Keratinocyte (primary cell): ENCODE results near the gene CFAP61.

Experiments used
- EZH2 ChIP-seq: IDR thresholded peaks from one replicate; pipeline ENCODE4 v1.6.1; 2012; ENCODE audit warnings: inconsistent platforms, mild to moderate bottlenecking, low read length, moderate library complexity
- TF ChIP-seq, protein P1 (sequence below), 3 experiments: IDR thresholded peaks in 1 of 3; conservative IDR thresholded peaks in 1 of 3; optimal IDR thresholded peaks in 1 of 3; 2 replicates in 2 of 3; 3 replicates in 1 of 3; pipeline versions ENCODE3 to v1.5.1; 2011; ENCODE audit warnings: low read length in 3 of 3, mild to moderate bottlenecking in 3 of 3, moderate library complexity in 2 of 3, control low read depth in 1 of 3, inconsistent platforms in 1 of 3; ENCODE audit not compliant: insufficient read depth in 2 of 3; ENCODE audit errors: extremely low read depth in 1 of 3

DNA sequence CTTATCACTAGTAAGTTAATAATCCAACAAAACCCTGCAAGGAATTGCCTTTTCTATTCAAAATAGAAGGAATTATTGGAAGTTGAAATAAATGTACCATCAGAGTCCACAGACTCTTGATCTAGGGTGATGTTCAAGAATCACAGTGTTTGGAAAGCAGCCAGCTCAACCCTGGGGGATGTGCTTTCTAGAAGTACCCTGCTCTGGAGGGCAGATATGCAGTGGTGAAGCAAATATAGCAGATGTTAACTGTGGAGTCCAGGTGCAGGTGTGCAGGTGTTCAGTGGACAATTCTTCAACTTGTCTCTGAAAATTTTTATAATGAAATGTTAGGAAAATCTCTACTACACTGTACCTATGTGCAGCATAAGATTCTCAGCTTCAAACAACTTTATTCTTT, 306.5 kb downstream of the CFAP61 start:
- TF ChIP-seq, protein P1, sequence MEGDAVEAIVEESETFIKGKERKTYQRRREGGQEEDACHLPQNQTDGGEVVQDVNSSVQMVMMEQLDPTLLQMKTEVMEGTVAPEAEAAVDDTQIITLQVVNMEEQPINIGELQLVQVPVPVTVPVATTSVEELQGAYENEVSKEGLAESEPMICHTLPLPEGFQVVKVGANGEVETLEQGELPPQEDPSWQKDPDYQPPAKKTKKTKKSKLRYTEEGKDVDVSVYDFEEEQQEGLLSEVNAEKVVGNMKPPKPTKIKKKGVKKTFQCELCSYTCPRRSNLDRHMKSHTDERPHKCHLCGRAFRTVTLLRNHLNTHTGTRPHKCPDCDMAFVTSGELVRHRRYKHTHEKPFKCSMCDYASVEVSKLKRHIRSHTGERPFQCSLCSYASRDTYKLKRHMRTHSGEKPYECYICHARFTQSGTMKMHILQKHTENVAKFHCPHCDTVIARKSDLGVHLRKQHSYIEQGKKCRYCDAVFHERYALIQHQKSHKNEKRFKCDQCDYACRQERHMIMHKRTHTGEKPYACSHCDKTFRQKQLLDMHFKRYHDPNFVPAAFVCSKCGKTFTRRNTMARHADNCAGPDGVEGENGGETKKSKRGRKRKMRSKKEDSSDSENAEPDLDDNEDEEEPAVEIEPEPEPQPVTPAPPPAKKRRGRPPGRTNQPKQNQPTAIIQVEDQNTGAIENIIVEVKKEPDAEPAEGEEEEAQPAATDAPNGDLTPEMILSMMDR (optimal IDR thresholded peaks at IDR 0.05 in 1 of 3, IDR thresholded peaks at IDR 0.05 in 1 of 3, conservative IDR thresholded peaks at IDR 0.05 in 1 of 3; ENCODE audit: extremely low read depth in 1 of 3, insufficient read depth in 2 of 3, low read length in 3 of 3), result no peak
- no peak for TF ChIP-seq EZH2
